ENCODE data around the gene AGPAT4.

DNA sequence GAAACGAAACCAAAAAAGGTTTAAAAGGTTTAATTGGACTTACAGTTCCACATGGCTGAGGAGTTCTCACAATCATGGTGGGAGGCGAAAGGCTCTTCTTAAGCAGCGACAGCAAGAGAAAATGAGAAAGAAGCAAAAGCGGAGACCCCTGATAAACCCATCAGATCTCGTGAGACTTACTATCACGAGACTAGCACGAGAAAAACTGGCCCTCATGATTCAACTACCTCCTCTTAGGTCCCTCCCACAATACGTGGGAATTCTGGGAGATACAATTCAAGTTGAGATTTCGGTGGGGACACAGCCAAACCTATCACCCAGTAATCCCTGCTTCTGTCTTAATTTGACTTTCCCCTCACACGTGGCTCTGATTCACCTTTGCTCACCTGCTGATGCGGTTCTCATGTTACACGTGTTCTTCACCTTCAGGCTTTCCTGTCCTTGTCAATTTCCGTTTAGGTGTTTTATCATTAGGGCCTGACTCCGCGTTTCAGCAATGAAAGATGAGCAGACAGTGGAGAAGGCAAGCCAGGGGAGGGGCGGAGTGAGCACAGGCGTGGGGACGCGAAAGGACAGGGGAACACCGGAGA, 57.1 kb downstream of the AGPAT4 start:
- TF ChIP-seq, protein P1, sequence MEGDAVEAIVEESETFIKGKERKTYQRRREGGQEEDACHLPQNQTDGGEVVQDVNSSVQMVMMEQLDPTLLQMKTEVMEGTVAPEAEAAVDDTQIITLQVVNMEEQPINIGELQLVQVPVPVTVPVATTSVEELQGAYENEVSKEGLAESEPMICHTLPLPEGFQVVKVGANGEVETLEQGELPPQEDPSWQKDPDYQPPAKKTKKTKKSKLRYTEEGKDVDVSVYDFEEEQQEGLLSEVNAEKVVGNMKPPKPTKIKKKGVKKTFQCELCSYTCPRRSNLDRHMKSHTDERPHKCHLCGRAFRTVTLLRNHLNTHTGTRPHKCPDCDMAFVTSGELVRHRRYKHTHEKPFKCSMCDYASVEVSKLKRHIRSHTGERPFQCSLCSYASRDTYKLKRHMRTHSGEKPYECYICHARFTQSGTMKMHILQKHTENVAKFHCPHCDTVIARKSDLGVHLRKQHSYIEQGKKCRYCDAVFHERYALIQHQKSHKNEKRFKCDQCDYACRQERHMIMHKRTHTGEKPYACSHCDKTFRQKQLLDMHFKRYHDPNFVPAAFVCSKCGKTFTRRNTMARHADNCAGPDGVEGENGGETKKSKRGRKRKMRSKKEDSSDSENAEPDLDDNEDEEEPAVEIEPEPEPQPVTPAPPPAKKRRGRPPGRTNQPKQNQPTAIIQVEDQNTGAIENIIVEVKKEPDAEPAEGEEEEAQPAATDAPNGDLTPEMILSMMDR (IDR thresholded peaks at IDR 0.05) = no peak
- TF ChIP-seq POLR2A (IDR thresholded peaks at IDR 0.05) = no peak
- TF ChIP-seq EP300 (IDR thresholded peaks at IDR 0.05) = no peak
